Frontal cortex (tissue), 4 donors: Measurements from ENCODE around the gene CYB5R4. TPM values are rescaled to one million over a fixed set of nuclear protein-coding genes. Genes with fewer than 3 reads are reported as not detected.

ENCODE experiments used
- DNase-seq, 2 donors: peaks; one replicate each; pipeline ENCODE4 v3.0.0; 2012; ENCODE audit warnings: low spot score in 2 of 2
- FAIRE-seq: peaks from 2 replicates; lab custom pipeline; 2012; peaks lifted over from hg19 to GRCh38; lab: Jason Lieb, UNC
- total RNA-seq: library from RNA; depleted of rRNA; stranded (reverse); fragments of >200 nt; gene quantifications from one replicate; pipeline ENCODE4 v1.2.3, GENCODE V29; 2014
- donor health status: control.
- donor health status: control.
- donor health status: control.

The CYB5R4 gene, protein sequence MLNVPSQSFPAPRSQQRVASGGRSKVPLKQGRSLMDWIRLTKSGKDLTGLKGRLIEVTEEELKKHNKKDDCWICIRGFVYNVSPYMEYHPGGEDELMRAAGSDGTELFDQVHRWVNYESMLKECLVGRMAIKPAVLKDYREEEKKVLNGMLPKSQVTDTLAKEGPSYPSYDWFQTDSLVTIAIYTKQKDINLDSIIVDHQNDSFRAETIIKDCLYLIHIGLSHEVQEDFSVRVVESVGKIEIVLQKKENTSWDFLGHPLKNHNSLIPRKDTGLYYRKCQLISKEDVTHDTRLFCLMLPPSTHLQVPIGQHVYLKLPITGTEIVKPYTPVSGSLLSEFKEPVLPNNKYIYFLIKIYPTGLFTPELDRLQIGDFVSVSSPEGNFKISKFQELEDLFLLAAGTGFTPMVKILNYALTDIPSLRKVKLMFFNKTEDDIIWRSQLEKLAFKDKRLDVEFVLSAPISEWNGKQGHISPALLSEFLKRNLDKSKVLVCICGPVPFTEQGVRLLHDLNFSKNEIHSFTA
- total RNA-seq = 6.9 TPM

DNA sequence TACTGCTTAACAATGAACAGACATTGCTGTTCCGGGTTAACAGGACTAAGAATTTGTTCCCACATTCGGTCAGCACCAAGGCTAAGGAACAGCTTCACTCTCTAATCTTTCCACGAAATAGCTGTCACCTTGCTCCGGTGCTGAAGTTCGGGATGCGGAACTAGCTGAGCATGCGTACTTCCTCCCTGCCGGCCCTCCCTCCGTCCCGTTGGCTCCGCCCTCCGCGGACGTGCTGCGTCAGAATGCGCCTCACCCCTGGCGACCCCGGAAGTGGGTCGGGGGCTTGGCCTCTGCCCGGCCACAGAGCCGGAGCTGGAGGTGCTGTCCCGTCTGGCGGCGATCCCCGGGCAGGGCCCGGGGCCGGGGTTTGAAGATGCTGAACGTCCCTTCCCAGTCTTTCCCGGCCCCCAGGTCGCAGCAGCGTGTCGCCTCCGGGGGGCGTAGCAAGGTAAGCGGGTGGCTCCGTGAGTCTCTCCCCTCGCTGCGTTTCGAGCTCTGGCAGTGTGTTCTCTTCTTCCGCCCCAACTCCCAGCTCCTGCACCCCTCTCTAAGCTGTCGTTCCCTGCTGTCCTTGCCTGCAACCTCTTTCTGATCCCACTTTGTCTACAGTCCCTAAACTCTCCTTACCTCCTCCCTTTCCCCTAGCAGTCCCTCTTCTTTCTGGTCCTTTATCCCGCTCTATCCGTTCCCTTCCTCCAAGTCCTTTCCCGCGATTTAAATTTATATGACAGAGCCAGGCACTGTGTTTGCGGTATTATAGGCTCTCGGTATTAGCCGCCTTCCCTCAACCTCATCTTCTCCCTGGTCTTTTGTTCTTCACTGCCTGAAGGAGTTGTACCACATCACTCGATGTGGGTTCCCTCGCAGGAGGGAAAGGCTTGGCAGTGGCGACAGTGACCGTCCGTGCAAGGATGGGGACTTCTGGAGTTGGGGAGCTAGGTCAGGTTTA is at the start of gene CYB5R4:
Gene CYB5R4, plus strand, starts transcription at position 280 of the 949 bp plus-strand sequence. Its CDS starts 94 bp downstream, at position 374.
- peak; percentile 85 to 86 for DNase-seq
- no peak for FAIRE-seq

DNA sequence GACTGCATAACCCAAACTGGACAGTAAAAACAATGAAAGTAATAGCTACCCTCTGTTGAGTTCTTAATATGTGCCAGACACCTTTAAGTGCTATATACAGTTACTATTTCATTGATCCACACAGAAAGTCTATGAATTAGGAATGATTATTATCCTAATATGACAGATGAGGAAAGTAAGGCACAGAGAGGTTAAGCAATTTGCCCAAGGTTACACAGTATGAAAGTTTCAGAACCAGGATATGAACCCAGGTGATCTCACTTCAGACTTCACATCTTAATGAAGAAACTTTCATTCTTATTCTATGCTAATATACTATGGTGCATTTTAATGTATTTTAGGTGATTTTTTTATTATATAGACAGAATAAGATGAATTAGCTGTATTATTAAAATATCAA is 46.9 kb upstream of the CYB5R4 start:
- DNase-seq = no peak
- FAIRE-seq = no peak

GRCh38 chr6:83815631-83816272 is 43.7 kb upstream of the CYB5R4 start:
- DNase-seq (no peak), FAIRE-seq (no peak)

- no peak for DNase-seq
- no peak for FAIRE-seq
Measured at GRCh38 chr6:83822629-83823169, 36.8 kb upstream of the CYB5R4 start.

- FAIRE-seq (no peak), DNase-seq (no peak)
Measured at GRCh38 chr6:83824388-83824801, 35.1 kb upstream of the CYB5R4 start.

DNA sequence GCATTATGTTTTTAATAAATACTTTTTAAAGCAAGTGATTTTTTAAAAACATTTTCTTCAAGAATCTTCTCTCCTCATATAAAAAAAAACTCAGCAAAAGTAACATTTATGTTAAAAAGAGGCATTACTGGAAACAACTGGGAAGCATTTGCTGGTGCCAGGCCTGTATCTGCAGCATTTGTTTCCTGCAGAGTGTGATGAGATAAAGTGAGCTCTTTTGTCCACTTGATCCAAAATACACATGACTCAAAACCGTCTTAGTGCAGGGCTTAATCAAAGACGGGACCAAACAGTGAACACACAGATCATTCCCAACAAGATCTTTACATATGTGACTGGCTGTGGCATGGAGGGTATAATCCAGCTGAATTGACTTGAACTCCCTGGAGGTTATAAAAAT is 34.7 kb upstream of the CYB5R4 start:
- DNase-seq (no peak), FAIRE-seq (no peak)

- FAIRE-seq = no peak
- no peak for DNase-seq
Measured at GRCh38 chr6:83827050-83827449, 32.4 kb upstream of the CYB5R4 start.

- FAIRE-seq (no peak), DNase-seq (no peak)
Measured at GRCh38 chr6:83838727-83839126, 20.8 kb upstream of the CYB5R4 start.

DNA sequence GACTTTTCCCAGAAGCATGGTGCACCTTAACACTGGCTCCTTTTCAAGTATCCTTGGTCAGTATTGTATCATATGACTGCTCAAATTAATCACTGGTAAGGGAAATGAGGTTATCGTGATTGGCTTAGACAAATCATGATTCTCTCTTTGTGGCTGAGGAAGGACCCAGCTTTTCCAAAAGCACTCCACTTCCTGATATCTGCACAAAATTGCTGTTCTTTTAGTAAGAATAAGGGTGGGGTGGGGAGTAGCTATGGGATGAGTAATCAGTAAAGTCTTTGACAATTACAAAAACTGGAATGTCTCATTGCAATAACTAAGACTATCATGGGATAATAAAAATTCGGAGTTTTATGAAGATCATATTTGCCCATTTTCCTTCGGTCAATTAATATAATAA is 15.3 kb upstream of the CYB5R4 start:
- no peak for FAIRE-seq
- DNase-seq = no peak

DNA sequence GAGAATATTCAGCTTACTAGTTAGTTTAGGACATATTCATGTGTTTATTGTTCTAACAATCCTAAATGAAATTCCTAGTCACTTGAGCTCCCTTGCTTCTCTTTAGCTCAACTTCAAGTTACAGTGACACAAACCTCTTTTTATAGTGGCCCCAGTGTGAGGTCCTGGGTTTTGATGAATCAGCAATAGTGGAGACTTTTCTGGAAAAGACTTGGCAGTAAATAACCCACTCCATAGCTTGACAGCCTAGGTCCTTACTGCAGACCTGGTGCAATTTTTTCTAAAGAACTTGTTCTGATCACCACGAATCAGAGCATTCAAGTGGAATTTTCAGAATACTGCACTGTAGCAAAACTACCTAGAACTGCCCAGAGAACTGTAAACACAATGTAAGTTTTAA is 13.2 kb upstream of the CYB5R4 start:
- DNase-seq = no peak
- FAIRE-seq = no peak

DNA sequence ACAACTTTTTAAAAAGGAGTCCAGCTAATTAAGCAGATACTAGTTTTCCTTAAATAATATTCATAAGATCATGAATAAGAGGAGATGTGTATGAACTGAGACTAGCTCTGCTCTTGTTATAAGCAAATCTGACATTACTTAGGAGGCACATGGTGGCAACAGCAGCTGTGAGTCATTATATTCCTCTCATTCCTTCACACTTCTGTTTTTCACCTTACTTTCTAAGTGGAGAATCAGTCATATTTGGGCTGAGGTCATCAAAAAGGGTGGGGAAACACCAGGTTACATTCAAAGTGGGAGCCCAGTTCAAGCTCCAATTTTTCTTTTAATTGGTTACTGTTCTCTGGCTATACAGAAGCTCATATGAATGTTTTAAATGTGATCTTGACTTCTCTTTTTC is 12.3 kb upstream of the CYB5R4 start:
- DNase-seq (no peak), FAIRE-seq (no peak)

DNA sequence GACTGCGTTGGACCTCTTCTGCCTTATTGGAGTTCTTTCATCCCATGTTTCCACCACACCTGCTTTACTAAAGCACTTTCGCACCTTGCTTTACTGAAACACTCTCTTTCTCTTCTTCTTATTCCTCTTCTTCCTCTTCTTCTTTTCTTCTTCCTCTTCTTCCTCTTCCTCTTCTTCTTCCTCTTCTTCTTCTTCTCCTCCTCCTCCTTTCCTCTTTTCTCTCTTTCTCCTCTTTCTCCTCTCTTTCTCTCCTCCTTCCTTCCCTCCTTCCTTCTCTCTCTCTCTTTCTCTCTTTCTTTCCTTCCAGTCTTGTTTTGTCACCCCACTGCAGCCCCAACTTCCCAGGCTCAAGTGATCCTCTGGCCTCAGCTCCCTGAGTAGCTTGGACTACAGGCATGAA is 10.4 kb upstream of the CYB5R4 start:
- DNase-seq = no peak

GRCh38 chr6:83849610-83850009 is 9.9 kb upstream of the CYB5R4 start:
- DNase-seq = no peak
- FAIRE-seq = no peak

More for the DNA sequence above, 10.4 kb upstream of the CYB5R4 start:
- no peak for FAIRE-seq

DNA sequence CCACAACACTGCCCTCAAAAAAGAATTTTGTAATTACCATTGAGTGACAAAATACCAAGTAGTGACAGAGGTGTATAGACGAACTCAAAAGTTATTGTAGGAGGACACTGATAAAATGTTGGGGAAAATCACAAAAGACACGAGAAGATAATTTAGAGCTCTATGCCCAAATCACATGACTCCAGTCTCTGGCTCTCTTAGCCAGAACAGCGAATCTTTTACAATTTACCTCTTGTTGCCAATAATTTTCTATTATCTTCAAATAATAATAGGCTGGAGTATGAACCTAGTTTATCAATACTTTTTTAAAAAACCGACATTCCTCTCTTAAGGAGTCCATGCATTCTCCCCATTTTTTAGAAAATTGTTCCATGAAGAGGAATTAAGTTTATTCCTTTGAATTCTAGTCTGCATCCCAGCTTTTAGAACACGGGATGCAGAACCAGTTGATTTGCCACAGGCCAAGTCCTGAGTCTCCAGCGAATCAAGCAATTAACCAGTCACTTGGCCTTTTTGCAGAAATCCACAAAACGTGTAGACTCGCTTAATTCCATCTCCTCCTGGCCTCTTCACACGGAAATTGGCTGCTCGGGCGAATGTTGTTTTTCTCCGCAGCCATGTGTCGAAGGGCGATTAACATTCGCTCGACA is 6.8 kb upstream of the CYB5R4 start:
- no peak for DNase-seq
- no peak for FAIRE-seq

- FAIRE-seq (no peak), DNase-seq (peak; percentile 25 to 46)
Measured at GRCh38 chr6:83853178-83854000, 6.1 kb upstream of the CYB5R4 start, which contains the start of gene RIPPLY2. Gene RIPPLY2 (plus strand): TSS chr6:83853360. CDS start chr6:83853417, 57 bp downstream.

DNA sequence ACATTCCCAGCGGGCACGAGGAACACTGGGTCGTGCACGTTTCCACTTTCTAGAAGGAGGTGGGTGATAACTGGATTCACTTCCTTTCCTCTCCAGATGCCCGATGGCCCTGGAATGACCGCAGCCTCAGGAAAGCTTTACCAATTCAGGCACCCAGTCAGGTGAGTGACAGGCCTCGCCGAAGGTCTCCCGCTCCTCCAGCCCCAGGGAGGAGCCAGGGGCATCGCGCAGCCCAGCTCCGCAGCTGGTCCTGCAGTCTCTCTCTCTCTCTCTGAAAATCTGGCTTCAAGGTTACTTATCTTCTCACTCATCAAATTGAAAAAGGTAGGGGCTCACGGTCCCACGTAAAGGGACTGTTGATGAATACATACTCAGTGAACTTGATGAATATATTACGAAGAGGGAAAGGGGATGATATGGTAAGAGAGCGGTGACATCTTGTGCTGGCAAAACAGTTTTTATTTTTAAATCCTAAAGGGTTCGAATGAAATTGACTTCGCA is 5.4 kb upstream of the CYB5R4 start:
- no peak for FAIRE-seq
- no peak for DNase-seq

GRCh38 chr6:83854766-83855165 is 4.7 kb upstream of the CYB5R4 start:
- FAIRE-seq (no peak), DNase-seq (no peak)

DNA sequence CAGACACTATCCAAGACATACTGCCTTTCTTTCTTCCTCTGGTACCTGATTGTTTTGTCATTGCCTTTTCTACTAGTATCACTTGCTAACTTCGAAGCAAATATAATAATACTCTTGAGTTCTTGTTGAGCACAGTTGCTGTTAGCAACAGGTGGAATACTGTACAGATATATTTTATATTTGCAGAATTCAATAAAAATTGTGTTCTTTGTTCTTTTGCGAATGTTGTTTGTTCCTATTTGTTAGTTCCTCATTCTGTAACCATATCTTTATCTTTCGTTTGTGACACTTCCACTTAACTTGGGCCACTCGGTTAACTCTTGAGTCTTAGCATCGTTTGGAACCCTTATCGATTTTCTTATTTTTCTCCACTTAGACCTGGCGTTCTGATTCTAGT is 868 bp downstream of the CYB5R4 start:
- FAIRE-seq (no peak), DNase-seq (no peak)
